Endothelial cell of umbilical vein (primary cell): Measurements from ENCODE around the gene ETFRF1. TPM values are rescaled to one million over a fixed set of nuclear protein-coding genes. Genes with fewer than 3 reads are reported as not detected.

Experiments
- BruUV-seq: library from RNA; stranded (reverse); fragments of 400-500 nt; replicated peaks from 2 replicates; lab custom pipeline; 2021; lab: Mats Ljungman, UMichigan
- CTCF ChIA-PET: fragments of 300-600, 350-600 bp; sonication (Branson Sonifier 250); formaldehyde crosslinking; loops from one replicate; lab custom pipeline; 2021; ENCODE audit warnings: antibody characterized with exemption, inconsistent platforms; lab: Charles Lee
- POLR2A ChIA-PET: fragments of 300-600, 350-600 bp; sonication (Branson Sonifier 250); formaldehyde crosslinking; loops from one replicate; lab custom pipeline; 2021; ENCODE audit warnings: antibody characterized with exemption, inconsistent platforms; lab: Charles Lee
- DNase-seq: peaks from one replicate; pipeline ENCODE4 v3.0.0-alpha.2; 2011; ENCODE audit warnings: low read depth, low spot score
- FAIRE-seq: peaks from 2 replicates; lab custom pipeline; 2011; peaks lifted over from hg19 to GRCh38; lab: Jason Lieb, UNC
- H2AFZ ChIP-seq: 2 replicates; pipeline ENCODE4 v1.6.0; 2012; ENCODE audit warnings: low read depth, low read length, control low read depth, inconsistent platforms
- H3K27ac ChIP-seq: 2 replicates; pipeline ENCODE4 v1.5.1; 2011; ENCODE audit warnings: low read depth, mild to moderate bottlenecking, control low read depth, low read length, moderate library complexity; ENCODE audit not compliant: insufficient read depth
- H3K27me3 ChIP-seq, 2 experiments: 2 replicates each; pipeline versions ENCODE4 v1.6.0 to v1.6.1; 2011; ENCODE audit warnings: low read length in 2 of 2, mixed read lengths in 1 of 2; ENCODE audit not compliant: control insufficient read depth in 2 of 2, insufficient read depth in 2 of 2
- H3K36me3 ChIP-seq, 2 experiments: 2 replicates in 1 of 2; 3 replicates in 1 of 2; pipeline ENCODE4 v1.5.1; 2011; ENCODE audit warnings: low read length in 2 of 2, mild to moderate bottlenecking in 1 of 2, moderate library complexity in 1 of 2; ENCODE audit not compliant: control insufficient read depth in 2 of 2, insufficient read depth in 2 of 2; ENCODE audit errors: extremely low read depth in 1 of 2
- H3K4me1 ChIP-seq: 3 replicates; pipeline ENCODE4 v1.5.1; 2011; ENCODE audit warnings: mild to moderate bottlenecking, low read length; ENCODE audit not compliant: control insufficient read depth, insufficient read depth; ENCODE audit errors: extremely low read depth
- H3K4me2 ChIP-seq: 2 replicates; pipeline ENCODE4 v1.6.1; 2011; ENCODE audit warnings: low read length, control low read depth, mixed read lengths; ENCODE audit not compliant: insufficient read depth
- H3K4me3 ChIP-seq, 3 experiments: fragments of 200-600 bp in 1 of 3; sonication (generic), shearing (Covaris generic) in 1 of 3; replicated peaks in 1 of 3; 2 replicates each; pipeline ENCODE4 v1.5.1; 2011 to 2016; ENCODE audit warnings: control low read depth in 3 of 3, low read length in 3 of 3, mild to moderate bottlenecking in 2 of 3, inconsistent platforms in 1 of 3, low read depth in 1 of 3, moderate library complexity in 1 of 3; ENCODE audit not compliant: insufficient read depth in 1 of 3
- H3K79me2 ChIP-seq: 2 replicates; pipeline ENCODE4 v1.6.0; 2012; ENCODE audit warnings: low read length, inconsistent platforms; ENCODE audit not compliant: control insufficient read depth, insufficient read depth
- H3K9ac ChIP-seq: replicated peaks from 2 replicates; pipeline ENCODE3; 2011; ENCODE audit warnings: low read length, control low read depth; ENCODE audit not compliant: insufficient read depth; ENCODE audit errors: extremely low read depth
- H3K9me1 ChIP-seq: replicated peaks from 3 replicates; pipeline ENCODE4 v1.6.0; 2011; ENCODE audit warnings: mild to moderate bottlenecking, low read length; ENCODE audit not compliant: control insufficient read depth, insufficient read depth; ENCODE audit errors: extremely low read depth
- H3K9me3 ChIP-seq: replicated peaks from 2 replicates; pipeline ENCODE4 v1.5.1; 2012; ENCODE audit warnings: low read length, inconsistent platforms; ENCODE audit not compliant: control insufficient read depth, insufficient read depth
- H4K20me1 ChIP-seq: replicated peaks from 2 replicates; pipeline ENCODE3; 2011; ENCODE audit warnings: mild to moderate bottlenecking, low read length; ENCODE audit not compliant: control insufficient read depth, insufficient read depth; ENCODE audit errors: extremely low read depth
- CTCF ChIP-seq, 2 donors: IDR thresholded peaks; 1 replicate in 1 of 2; 2 replicates in 1 of 2; pipeline ENCODE4 v1.5.1; 2011; ENCODE audit warnings: low read length in 2 of 2, mild to moderate bottlenecking in 2 of 2, moderate library complexity in 2 of 2, control low read depth in 1 of 2, inconsistent platforms in 1 of 2, low read depth in 1 of 2; ENCODE audit not compliant: insufficient read depth in 1 of 2; ENCODE audit errors: extremely low read depth in 1 of 2
- EZH2 ChIP-seq: IDR thresholded peaks from 2 replicates; pipeline ENCODE4 v1.6.1; 2012; ENCODE audit warnings: borderline replicate concordance, low read depth, mild to moderate bottlenecking, moderate library complexity, low read length, inconsistent platforms; ENCODE audit not compliant: severe bottlenecking
- FOS ChIP-seq: IDR thresholded peaks from 2 replicates; pipeline ENCODE4 v1.6.1; 2011; ENCODE audit warnings: mild to moderate bottlenecking, low read length, moderate library complexity, borderline replicate concordance; ENCODE audit not compliant: insufficient read depth
- GATA2 ChIP-seq: IDR thresholded peaks from 2 replicates; pipeline ENCODE4 v1.7.0; 2011; ENCODE audit warnings: low read depth, mild to moderate bottlenecking, moderate library complexity, mixed read lengths, low read length; ENCODE audit not compliant: insufficient read length, insufficient read depth
- JUN ChIP-seq: IDR thresholded peaks from 2 replicates; pipeline ENCODE4 v1.6.1; 2011; ENCODE audit warnings: borderline replicate concordance, low read depth; ENCODE audit not compliant: insufficient read length, insufficient read depth
- MAX ChIP-seq: IDR thresholded peaks from 2 replicates; pipeline ENCODE4 v1.6.1; 2011; ENCODE audit not compliant: insufficient read depth, insufficient read length
- MYC ChIP-seq: IDR thresholded peaks from one replicate; pipeline ENCODE4 v1.6.1; 2011; ENCODE audit warnings: mild to moderate bottlenecking, low read depth, low read length
- POLR2A ChIP-seq: IDR thresholded peaks from 2 replicates; pipeline ENCODE4 v1.6.1; 2012; ENCODE audit warnings: low read depth, mild to moderate bottlenecking, control low read depth, low read length
- POLR2AphosphoS5 ChIP-seq: IDR thresholded peaks from 2 replicates; pipeline ENCODE4 v1.6.1; 2012; ENCODE audit warnings: low read depth, mild to moderate bottlenecking, control low read depth, low read length, moderate library complexity; ENCODE audit not compliant: insufficient read depth
- dilution Hi-C: fragments of 300-500 bp; cut with MboI; formaldehyde crosslinking; loops from one replicate; pipeline ENCODE4 v1.15.0; 2019; ENCODE audit warnings: low sequenced_read_pairs; ENCODE audit not compliant: extremely low pct_ligation_motif_present
- intact Hi-C: fragments of 100-400 bp; cut with micrococcal nuclease; formaldehyde crosslinking; loops from one replicate; pipeline ENCODE4 v1.10.0; 2022
- polyA plus RNA-seq, 4 experiments: library from polyadenylated mRNA; depleted of rRNA in 3 of 4; stranded (reverse) in 3 of 4; unstranded in 1 of 4; fragments of >200 nt; gene quantifications; 2 replicates each; pipeline versions ENCODE4 v1.2.1 to v1.2.3, GENCODE V29; 2011 to 2012; ENCODE audit warnings: missing spikeins in 1 of 4
- total RNA-seq: library from RNA; stranded (reverse); gene quantifications from 2 replicates; pipeline ENCODE4 v1.2.3, GENCODE V29; 2021

The ETFRF1 gene
- total and polyA plus RNA-seq, 2 donors (not counting 3 experiments of a cell fraction or from before 2014, with no cell fraction given): 6.9 to 10.6 TPM

DNA sequence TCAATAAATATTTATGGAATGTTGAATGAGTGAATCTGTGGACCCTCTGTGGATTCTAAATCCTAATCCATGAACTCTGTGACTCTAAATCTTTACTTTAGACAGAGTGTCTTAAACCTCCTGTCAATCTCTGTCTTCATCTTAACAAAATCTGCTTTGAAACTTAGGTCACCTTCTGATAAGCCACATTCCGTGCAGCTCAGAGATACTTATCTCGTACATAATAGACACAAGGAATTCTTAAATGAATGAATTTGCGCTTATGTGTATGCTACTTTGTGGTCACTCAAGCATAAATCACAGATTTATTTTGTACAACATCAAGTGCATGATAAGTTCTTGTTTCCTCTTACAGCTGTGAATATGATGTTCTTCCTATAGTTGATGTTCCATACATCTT is 57.9 kb downstream of the ETFRF1 start:
- Histone ChIP-seq H3K79me2 (peaks cover 22% of the 10 kb centered on the region), H2AFZ (no peak overlapping the region), H3K9me1 (no peaks in the 10 kb centered on the region), H3K4me1 (peaks cover 10% of the 10 kb centered on the region), H3K4me2 (no peak overlapping the region), H3K36me3 (no peaks in the 10 kb centered on the region), H3K9ac (no peak overlapping the region), H4K20me1 (peaks cover 4% of the 10 kb centered on the region), H3K9me3 (no peaks in the 10 kb centered on the region), H3K27me3 (peaks cover 11 to 25% of the 10 kb centered on the region in 2 experiments), H3K4me3 (no peak overlapping the region), H3K27ac (no peak overlapping the region)
- intact Hi-C loops (loop anchor here (5.0 kb wide), 1 partner anchor 74 kb away; no protein-coding TSS in a partner anchor), dilution Hi-C loops (no loop called here)
- POLR2A ChIA-PET: no interaction called here
- CTCF ChIA-PET: no interaction called here
- FAIRE-seq: no peak
- no TSS peak for BruUV-seq
- no peak for DNase-seq
- TF ChIP-seq FOS: no peak
- TF ChIP-seq POLR2AphosphoS5: no peak
- no peak for TF ChIP-seq MYC
- no peak for TF ChIP-seq GATA2
- no peak for TF ChIP-seq CTCF (IDR thresholded peaks at IDR 0.05; ENCODE audit: extremely low read depth in 1 of 2, insufficient read depth in 1 of 2, low read depth in 1 of 2, low read length in 2 of 2)
- TF ChIP-seq EZH2: no peak
- no peak for TF ChIP-seq POLR2A
- no peak for TF ChIP-seq MAX
- no peak for TF ChIP-seq JUN
